ENCODE data around the gene ANKS4B. TPM values are rescaled to one million over a fixed set of nuclear protein-coding genes. Genes with fewer than 3 reads are reported as not detected.
"Not testable (repeated sequence)": the region's sequence is repeated elsewhere in the genome, so short reads cannot be mapped to it uniquely, and the experiment has no call there.

ANKS4B gene, protein sequence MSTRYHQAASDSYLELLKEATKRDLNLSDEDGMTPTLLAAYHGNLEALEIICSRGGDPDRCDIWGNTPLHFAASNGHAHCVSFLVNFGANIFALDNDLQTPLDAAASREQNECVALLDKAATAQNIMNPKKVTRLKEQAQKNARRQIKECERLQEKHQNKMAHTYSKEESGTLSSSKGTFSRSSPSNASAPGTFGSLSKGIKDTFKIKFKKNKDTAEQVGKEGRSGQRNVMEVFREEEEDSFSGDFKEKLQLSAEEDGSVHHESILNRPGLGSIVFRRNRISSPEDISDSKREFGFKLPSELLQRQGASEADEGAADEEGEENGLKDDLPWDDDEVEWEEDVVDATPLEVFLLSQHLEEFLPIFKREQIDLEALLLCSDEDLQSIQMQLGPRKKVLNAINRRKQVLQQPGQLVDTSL
- under 1 TPM; 0.06 to 0.13 (median 0.07) TPM for polyA plus RNA-seq (ENCODE audit: insufficient read depth in 1 of 5, insufficient read length in 5 of 5, low replicate concordance in 1 of 5)
- long read RNA-seq, donor 1, result 0 reads
- long read RNA-seq, donor 2, result 0 reads
- long read RNA-seq, donor 3, result 0 reads
- long read RNA-seq, donor 4, result 0 reads
- long read RNA-seq, donor 5, result 0 reads
- long read RNA-seq, donor 6, result 0 reads
- long read RNA-seq, donor 7, result 0 reads
- long read RNA-seq, donor 8, result 0 reads

- DNase-seq, result no peak
These were observed at the start of gene ANKS4B for GRCh38 chr16:21233521-21234150. Gene ANKS4B (plus strand): TSS chr16:21233699. CDS start chr16:21233738, 39 bp downstream.

DNA sequence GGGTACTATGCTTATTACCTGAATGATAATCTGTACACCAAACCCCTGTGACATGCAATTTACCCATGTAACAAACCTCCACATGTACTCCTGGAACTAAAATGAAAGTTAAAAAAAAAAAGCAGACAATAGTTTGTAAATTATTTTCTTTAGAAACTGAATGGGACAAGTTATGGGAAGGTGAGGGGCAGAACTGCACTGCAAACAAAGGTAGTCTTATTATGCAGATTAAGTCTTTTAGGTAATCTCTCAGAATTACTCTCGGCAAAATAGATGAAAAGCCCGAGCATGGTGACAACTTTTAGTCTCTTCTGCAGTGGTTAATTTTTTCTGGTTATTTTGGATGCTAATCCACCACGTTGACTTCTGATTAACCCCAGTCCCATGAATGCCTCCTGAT, 49.5 kb upstream of the ANKS4B start:
- no peak for DNase-seq

- DNase-seq, result no peak
These were observed 48.7 kb upstream of the ANKS4B start for GRCh38 chr16:21184834-21185233.

DNA sequence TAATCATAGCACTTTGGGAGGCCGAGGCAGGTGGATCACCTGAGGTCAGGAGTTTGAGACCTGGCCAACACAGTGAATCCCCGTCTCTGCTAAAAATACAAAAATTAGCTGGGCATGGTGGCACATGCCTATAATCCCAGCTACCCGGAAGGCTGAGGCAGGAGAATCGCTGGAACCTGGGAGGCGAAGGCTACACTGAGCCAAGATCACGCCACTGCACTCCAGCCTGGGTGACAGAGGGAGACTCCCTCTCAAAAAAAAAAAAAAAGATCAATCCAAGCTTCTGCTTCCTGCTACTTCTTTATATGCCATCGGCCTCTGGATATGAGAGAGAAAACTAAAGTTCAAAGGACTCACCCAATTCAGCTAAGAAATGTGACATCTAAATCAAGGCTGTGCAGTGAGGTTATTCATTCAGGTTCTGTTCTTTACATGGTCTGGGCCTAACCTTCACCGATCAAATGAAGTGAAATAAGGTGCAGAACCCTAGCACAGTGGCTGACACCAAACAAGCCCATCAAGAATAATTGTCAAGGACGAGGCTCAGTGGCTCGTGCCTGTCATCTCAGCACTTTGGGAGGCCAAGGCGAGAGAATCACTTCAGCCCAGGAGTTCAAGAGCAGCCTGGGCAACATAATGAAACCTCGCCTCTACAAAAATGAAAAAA, 47.7 kb upstream of the ANKS4B start:
- no peak for DNase-seq

DNA sequence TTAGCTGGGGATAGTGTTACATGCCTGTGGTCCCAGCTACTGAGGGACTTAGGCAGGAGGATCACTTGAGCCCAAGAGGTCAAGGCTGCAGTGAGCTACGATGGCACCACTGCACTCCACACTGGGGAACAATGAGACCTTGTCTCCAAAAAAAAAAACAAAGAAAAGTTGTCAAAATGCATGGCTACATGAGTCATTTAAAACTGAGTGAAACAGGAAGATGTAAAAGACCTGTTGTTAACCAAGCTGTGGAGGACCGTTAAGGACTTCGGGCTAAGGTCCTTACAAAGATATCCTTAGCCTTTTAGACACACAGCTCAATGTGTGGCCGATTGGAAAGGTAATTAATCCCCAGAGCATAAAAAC, 47.2 kb upstream of the ANKS4B start:
- no peak for DNase-seq

DNA sequence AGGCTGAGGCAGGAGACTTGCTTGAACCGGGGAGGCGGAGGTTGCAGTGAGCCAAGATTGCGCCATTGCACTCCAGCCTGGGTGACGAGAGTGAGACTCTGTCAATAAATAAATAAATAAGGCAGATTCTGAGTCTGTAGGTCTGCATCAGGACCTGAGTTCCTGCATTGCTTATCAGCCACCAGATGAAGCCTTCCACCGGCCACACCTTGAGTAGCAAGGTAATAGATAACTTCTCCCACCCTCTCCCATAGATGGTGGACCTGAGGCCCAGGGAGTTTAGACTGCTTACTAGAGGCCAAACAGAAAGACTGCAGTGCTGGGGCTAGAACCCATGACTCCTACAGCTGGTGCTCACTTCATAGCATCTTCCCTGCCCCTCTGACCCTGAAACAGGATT, 44.2 kb upstream of the ANKS4B start:
- no peak for DNase-seq

- DNase-seq, result no peak
These were observed 43.5 kb upstream of the ANKS4B start for GRCh38 chr16:21190013-21190412.

DNA sequence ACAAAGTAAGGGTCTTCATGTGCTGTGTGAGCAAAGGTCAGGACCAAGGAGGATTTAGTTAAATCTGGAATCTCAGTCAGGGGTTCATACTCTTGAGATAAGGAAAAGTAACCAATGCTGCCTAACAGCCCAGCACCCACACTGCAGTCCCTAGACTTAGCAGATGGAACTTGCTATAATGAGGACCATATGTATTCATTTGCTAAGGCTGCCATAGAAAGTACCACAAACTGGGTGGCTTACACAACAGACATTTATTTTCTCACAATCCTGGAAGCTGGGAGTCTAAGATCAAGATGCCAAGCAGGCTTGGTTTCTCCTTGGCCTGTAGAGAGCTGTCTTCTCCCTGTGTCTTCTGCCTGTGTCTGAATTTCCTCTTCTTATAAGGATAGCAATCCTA, 42.9 kb upstream of the ANKS4B start:
- no peak for DNase-seq

GRCh38 chr16:21192991-21193390, 40.5 kb upstream of the ANKS4B start:
- no peak for DNase-seq

DNA sequence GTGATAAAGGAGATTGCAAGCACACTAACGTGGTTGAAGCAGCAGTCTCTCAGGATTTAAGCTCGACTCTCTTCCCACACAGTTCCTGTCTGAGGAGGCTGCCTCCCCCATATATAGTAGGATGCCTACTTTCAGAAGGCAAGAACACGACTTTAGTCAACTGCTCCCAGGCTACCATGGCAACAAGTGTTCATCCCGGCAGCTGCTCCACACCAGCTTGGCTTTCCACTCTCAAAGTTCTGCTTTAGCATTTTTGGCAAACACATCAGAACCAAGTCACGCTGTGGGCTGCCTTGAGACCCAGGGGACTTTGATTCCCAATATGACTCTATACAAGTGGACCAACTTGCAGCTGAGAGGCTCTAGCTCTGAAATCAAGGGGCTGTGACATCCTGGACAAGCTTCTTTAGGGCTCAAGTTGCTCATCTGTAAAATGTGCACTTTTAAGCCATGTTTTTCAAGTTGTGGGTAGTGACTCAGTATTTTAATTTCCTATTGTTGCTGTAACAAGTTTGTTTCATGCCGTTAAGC, 38.7 kb upstream of the ANKS4B start:
- DNase-seq, result no peak

GRCh38 chr16:21195330-21195729, 38.2 kb upstream of the ANKS4B start:
- not testable (repeated sequence) for DNase-seq

DNA sequence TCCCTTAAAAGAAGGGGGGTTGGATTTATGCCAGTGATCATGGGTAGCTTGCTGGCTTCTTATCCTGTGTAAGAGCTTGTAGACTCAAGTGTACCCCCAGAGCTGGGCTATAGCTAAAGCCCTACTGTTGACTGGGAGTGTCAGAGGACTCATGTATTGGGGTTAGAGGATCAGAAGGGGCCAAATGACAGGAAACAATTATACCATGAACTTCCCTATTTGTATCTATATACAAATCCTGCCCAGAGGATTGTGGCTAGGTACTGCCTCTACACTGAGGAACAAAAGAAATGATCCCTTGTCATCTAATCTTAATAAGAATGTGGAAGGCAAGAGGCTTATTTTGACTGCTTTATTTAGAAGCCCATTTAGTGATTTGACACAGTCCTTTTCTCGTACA, 36.4 kb upstream of the ANKS4B start:
- DNase-seq, result no peak

- no peak for DNase-seq
These were observed 35.9 kb upstream of the ANKS4B start for GRCh38 chr16:21197621-21198020.

DNA sequence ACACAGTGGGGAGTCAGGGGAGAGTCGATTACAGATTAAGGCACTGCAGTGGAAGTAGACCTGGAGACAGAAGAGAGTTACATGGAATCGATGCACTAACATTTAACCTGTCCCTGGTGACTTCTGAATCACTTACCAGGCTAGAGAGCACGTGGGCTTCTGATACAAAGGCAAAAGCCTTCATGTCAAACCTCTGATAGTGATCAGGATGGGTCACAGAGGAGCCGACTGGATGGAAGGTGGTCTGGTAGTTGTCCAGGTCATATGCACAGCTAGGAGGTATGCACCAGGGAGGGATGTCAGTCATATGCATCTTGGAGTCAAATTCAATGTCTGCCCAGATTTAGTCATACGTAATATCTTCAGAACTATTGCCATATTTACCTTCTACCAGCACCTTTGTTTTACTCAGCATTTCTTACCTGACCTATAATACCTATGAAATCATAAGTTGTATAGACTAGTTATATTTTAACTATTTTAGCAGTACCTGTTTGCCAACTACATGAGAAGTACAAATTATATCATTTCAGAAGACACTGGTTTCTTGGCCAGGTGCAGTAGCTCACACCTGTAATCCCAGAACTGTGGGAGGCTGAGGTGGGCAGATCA, 33.8 kb upstream of the ANKS4B start:
- no peak for DNase-seq

DNA sequence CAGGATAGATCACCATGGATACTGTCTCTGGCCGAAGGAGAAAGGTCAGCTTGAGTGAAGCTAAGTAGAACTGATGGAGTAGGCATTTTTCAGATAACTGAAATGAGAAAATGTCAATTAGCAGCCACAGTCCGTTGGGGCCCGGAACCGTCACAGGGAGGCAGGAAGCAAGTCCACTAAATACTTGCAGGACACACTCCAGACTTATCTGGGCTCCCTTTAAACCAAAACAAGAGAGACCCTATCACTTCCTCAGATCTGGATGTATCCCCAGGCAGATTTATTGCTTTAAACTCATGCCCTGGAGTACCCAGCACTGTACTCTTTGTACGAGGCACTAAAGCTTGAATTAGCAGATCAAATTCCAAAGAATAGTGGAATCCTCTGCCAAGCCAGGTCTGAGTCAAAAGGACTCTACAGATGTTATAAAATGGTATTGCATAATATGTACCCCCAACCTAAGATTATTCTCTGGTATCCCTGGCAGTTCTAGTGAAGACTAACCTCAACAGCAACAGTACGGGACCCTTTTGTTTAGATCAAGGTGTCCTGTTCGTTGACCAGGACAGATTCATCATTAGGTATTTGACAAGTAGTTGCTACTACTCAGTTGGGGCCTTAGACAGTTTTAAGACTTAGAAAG, 30.2 kb upstream of the ANKS4B start:
- no peak for DNase-seq

- DNase-seq, result no peak
These were observed 28.2 kb upstream of the ANKS4B start for GRCh38 chr16:21205303-21205702.

GRCh38 chr16:21206550-21206949, 26.9 kb upstream of the ANKS4B start:
- no peak for DNase-seq

- no peak for DNase-seq
These were observed 24.9 kb upstream of the ANKS4B start for GRCh38 chr16:21208446-21209230.

- no peak for DNase-seq
These were observed 22.0 kb upstream of the ANKS4B start, which contains the start of gene ZP2 for GRCh38 chr16:21211486-21211885. Gene ZP2 (minus strand): TSS chr16:21211574. CDS start chr16:21211547, 27 bp downstream.

DNA sequence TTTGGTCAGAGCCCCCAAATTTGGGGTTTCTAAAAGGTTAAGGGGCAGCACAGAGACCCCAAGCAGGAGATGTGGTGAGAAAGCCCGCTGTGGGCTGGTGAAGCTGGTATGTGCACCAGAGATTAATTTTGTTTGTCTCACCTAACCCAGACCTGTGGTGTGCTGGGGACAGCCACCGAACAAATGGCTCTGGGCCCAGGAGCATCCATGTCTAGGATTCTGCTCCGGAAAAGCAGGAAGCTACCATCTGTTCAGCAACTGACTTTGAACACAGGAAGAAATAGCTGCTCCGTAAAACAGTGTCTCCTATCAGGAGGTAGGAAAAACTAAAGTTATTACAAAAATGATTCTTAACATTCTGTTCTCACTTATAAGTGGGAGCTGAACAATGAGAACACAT, 19.4 kb upstream of the ANKS4B start:
- no peak for DNase-seq

Measured in right lung (tissue), 10 donors.